GM21528 (cell line): Measurements from ENCODE around the gene MNDA.
"Not testable (repeated sequence)": the region's sequence is repeated elsewhere in the genome, so short reads cannot be mapped to it uniquely, and the experiment has no call there.

Source experiments
- ATAC-seq: cut with Tn5 transposase; IDR thresholded peaks from one replicate; pipeline ENCODE4 v1.9.1; 2021; ENCODE audit warnings: mild to moderate bottlenecking, moderate library complexity; ENCODE audit not compliant: unreplicated experiment, low FRiP score

MNDA gene

DNA sequence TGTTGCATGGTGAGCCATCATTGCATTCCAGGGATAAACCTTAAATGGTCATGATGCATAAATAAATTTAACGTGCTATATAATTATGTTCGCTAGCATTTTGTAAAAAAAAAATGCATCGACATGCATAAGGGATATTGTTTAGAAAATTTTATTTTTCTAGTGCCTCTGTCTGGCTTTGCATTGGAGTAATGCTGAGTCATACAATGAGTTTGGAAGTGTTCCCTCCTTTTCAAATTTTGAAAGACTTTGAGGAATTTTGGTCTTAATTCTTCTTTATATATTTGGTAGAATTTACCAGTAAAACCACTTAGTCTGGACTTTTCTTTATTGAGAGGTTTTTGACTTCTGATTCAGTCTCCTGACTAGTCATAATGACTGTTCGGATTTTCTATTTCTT lies 4.9 kb downstream of the MNDA start:
- ATAC-seq: no peak

GRCh38 chr1:158838660-158839059 lies 7.5 kb downstream of the MNDA start:
- ATAC-seq: no peak

- ATAC-seq: no peak
These were observed 8.4 kb downstream of the MNDA start for GRCh38 chr1:158839566-158839965.

GRCh38 chr1:158840236-158840635 lies 9.1 kb downstream of the MNDA start:
- ATAC-seq: no peak

DNA sequence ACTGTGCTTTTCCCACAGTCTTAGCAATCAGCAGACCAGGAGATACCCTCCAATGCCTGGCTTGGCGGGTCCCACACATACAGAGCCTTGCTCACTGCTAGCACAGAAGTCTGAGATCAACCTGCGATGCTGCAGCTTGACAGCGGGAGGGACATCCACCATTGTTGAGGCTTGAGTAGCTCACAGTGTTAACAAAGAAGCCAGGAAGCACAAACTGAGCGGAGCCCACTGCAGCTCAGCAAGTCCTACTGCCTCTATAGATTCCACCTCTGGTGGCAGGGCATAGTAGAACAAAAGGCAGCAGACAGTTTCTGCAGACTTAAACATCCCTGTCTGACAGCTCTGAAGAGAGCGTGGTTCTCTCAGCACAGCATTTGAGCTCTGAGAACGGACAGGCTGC lies 33.4 kb downstream of the MNDA start:
- ATAC-seq: no peak

DNA sequence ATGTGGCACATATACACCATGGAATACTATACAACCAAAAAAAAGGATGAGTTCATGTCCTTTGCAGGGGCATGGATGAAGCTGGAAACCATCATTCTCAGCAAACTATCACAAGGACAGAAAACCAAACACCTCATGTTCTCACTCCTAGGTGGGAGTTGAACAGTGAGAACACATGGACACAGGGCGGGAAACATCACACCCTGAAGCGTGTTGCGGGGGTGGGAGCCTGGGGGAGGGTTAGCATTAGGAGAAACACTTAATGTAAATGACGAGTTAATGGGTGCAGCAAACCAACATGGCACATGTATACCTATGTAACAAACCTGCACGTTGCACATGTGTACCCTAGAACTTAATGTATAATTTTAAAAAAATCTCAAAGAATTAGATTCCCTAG lies 39.3 kb downstream of the MNDA start:
- ATAC-seq: not testable (repeated sequence)

- no peak for ATAC-seq
These were observed 42.0 kb downstream of the MNDA start for GRCh38 chr1:158873141-158873540.

DNA sequence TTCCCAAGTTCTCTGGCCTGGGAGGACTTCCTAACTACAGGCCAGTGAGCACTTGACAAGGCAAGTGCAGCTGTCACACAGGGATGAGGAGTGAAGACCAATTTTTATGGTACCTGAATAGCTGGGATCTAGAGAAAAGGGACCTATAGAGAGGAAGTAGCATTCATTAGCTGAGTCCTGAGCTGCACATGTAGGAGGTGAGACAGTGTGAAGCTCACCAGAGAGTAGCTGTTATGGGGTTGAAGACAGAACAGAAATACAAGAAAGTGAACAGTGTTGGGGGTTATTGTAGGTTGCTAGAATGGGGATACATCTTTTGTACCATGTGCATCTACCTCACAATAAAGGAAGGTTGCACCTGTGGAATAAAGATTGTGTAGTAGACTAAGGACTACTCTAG lies 62.5 kb downstream of the MNDA start:
- no peak for ATAC-seq

DNA sequence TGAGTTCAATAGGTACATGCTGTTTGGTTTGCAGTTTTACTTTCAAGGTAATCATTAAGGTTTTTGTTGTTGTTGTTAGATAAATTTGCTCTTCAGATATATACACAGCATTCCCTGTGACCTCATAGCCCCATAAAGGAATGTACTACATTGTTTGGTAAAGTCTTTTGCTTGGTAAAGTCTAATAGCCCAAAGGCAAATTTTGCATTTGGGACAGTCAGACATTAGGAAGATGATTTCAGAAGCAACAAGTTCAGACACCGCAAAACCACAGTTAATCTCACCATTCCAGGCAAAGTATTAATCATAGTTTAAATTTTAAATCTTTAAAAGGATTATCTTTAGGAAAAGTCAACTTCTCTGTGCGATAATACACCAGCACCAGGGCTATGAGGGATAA lies 67.6 kb downstream of the MNDA start:
- no peak for ATAC-seq
